K562 (cell line): ENCODE data around the gene SCGB3A2. TPM values are rescaled to one million over a fixed set of nuclear protein-coding genes. Genes with fewer than 3 reads are reported as not detected.

ENCODE experiments used
- ATAC-seq: fragments of 200-7000 bp; cut with Tn5 transposase; 3 replicates; pipeline ENCODE4 v1.9.1; 2020; ENCODE audit warnings: moderate library complexity
- BruUV-seq: library from RNA; stranded (reverse); fragments of 400-500 nt; replicated peaks from 2 replicates; lab custom pipeline; 2021; lab: Mats Ljungman, UMichigan
- CTCF ChIA-PET: fragments of 300-600 bp; formaldehyde crosslinking; extraction: SDS; loops from one replicate; lab custom pipeline; 2021; ENCODE audit warnings: low intra/inter-chr PET ratio; lab: Yijun Ruan, JAX
- POLR2A ChIA-PET: fragments of 300-600, 350-650 bp; sonication (Branson Sonifier 250); formaldehyde crosslinking; extraction: SDS; loops from one replicate; lab custom pipeline; 2021; ENCODE audit warnings: antibody characterized with exemption, inconsistent platforms; lab: Yijun Ruan, JAX
- DNase-seq, 4 experiments: peaks; one replicate each; pipeline versions ENCODE4 v3.0.0 to v3.0.0-alpha.2; 2011 to 2018; ENCODE audit warnings: low spot score in 3 of 4, mixed read lengths in 3 of 4; ENCODE audit errors: extremely low read depth in 1 of 4
- FAIRE-seq: peaks from 2 replicates; lab custom pipeline; 2011; peaks lifted over from hg19 to GRCh38; lab: Jason Lieb, UNC
- H2AFZ ChIP-seq: 2 replicates; pipeline ENCODE4 v1.6.0; 2011; ENCODE audit warnings: low read depth, low read length, control low read depth, inconsistent platforms
- H3K27ac ChIP-seq: fragments of 200-600 bp; 3 replicates; pipeline ENCODE4 v1.8.0; 2011; ENCODE audit warnings: low read depth, mild to moderate bottlenecking, control low read depth, inconsistent platforms, low read length, moderate library complexity, mixed read lengths; ENCODE audit errors: extremely low read depth
- H3K27me3 ChIP-seq, 2 experiments: fragments of 300-600 bp in 1 of 2; 2 replicates in 1 of 2; 3 replicates in 1 of 2; pipeline versions ENCODE4 v1.6.0 to v1.8.0; 2011; ENCODE audit warnings: inconsistent platforms in 2 of 2, low read length in 2 of 2, mild to moderate bottlenecking in 1 of 2, mixed read lengths in 1 of 2, moderate library complexity in 1 of 2; ENCODE audit not compliant: control insufficient read depth in 2 of 2, insufficient read depth in 2 of 2
- H3K36me3 ChIP-seq: fragments of 300-600 bp; 3 replicates; pipeline ENCODE4 v1.8.0; 2011; ENCODE audit warnings: mild to moderate bottlenecking, low read length, inconsistent platforms; ENCODE audit not compliant: control insufficient read depth, insufficient read depth
- H3K4me1 ChIP-seq, 2 experiments: fragments of 200-600 bp in 1 of 2; replicated peaks in 1 of 2; 2 replicates in 1 of 2; 3 replicates in 1 of 2; pipeline versions ENCODE4 v1.5.1 to v1.8.0; 2011; ENCODE audit warnings: inconsistent platforms in 2 of 2, low read length in 2 of 2, mild to moderate bottlenecking in 1 of 2, mixed read lengths in 1 of 2, moderate library complexity in 1 of 2; ENCODE audit not compliant: control insufficient read depth in 2 of 2, insufficient read depth in 2 of 2
- H3K4me2 ChIP-seq: 2 replicates; pipeline ENCODE4 v1.6.1; 2011; ENCODE audit warnings: low read length, control low read depth, inconsistent platforms, mixed read lengths; ENCODE audit not compliant: insufficient read depth
- H3K4me3 ChIP-seq: fragments of 200-600 bp; sonication (generic), shearing (Covaris generic); 2 replicates; pipeline ENCODE4 v1.5.1; 2016; ENCODE audit warnings: control low read depth, inconsistent platforms
- H3K79me2 ChIP-seq: fragments of 200-600 bp; 3 replicates; pipeline ENCODE4 v1.8.0; 2011; ENCODE audit warnings: low read length, inconsistent platforms; ENCODE audit not compliant: control insufficient read depth, insufficient read depth
- H3K9ac ChIP-seq, 2 experiments: 2 replicates each; pipeline versions ENCODE4 v1.6.0 to v1.6.1; 2011; ENCODE audit warnings: low read depth in 2 of 2, low read length in 2 of 2, control low read depth in 1 of 2, inconsistent platforms in 1 of 2, mild to moderate bottlenecking in 1 of 2, mixed read lengths in 1 of 2; ENCODE audit not compliant: insufficient read depth in 1 of 2
- H3K9me1 ChIP-seq: one replicate; pipeline ENCODE4 v1.6.0; 2011; ENCODE audit warnings: inconsistent platforms, mild to moderate bottlenecking, low read length, moderate library complexity; ENCODE audit not compliant: control insufficient read depth, insufficient read depth
- H3K9me3 ChIP-seq: replicated peaks from 2 replicates; pipeline ENCODE4 v1.5.1; 2011; ENCODE audit warnings: low read depth, low read length, inconsistent platforms; ENCODE audit not compliant: control insufficient read depth, insufficient read depth
- H4K20me1 ChIP-seq: replicated peaks from 2 replicates; pipeline ENCODE4 v1.6.1; 2011; ENCODE audit warnings: low read length, inconsistent platforms, mixed read lengths; ENCODE audit not compliant: control insufficient read depth, insufficient read depth
- E2F5 ChIP-seq: sonication (generic); formaldehyde crosslinking; IDR thresholded peaks from 2 replicates; pipeline ENCODE4 v1.8.0; 2022; ENCODE audit warnings: mild to moderate bottlenecking, missing genetic modification reagents
- ELF2 ChIP-seq: fragments of 250-450 bp; sonication (Bioruptor Pico); IDR thresholded peaks from 2 replicates; pipeline ENCODE4 v1.5.0; 2021; ENCODE audit warnings: mild to moderate bottlenecking
- KLF10 ChIP-seq: fragments of 250-450 bp; sonication (Bioruptor Pico); IDR thresholded peaks from 2 replicates; pipeline ENCODE4 v1.6.1; 2021; ENCODE audit warnings: matching md5 sums
- ZBTB12 ChIP-seq: fragments of 250-450 bp; sonication (Bioruptor Pico); IDR thresholded peaks from 2 replicates; pipeline ENCODE4 v1.4.0; 2020
- ZNF280B ChIP-seq: fragments of 250-450 bp; sonication (Bioruptor Pico); IDR thresholded peaks from 2 replicates; pipeline ENCODE4 v1.5.1; 2021; ENCODE audit warnings: mild to moderate bottlenecking
- ZNF764 ChIP-seq: fragments of 250-450 bp; sonication (Bioruptor Pico); IDR thresholded peaks from 2 replicates; pipeline ENCODE4 v1.4.0; 2020; ENCODE audit warnings: low read depth, mild to moderate bottlenecking, moderate library complexity
- WGBS: fragments of 100-300 bp; shearing (Covaris generic); methylation state at CpG from one replicate; pipeline ENCODE4 v1.1.6; 2016; ENCODE audit warnings: low coverage, mixed read lengths; ENCODE audit not compliant: insufficient coverage; ENCODE audit errors: missing lambda C conversion rate; 5-methylcytosine and 5-hydroxymethylcytosine counted together
- in situ Hi-C: fragments of 300-500 bp; cut with MboI; formaldehyde crosslinking; loops from 4 replicates; pipeline ENCODE4 v1.15.0; 2018; ENCODE audit warnings: inconsistent platforms, mixed read lengths
- intact Hi-C: fragments of 100-400 bp; cut with micrococcal nuclease; formaldehyde crosslinking; loops from 2 replicates; pipeline ENCODE4 v1.14.2; 2022
- polyA plus RNA-seq, 8 experiments: library from polyadenylated mRNA; depleted of rRNA in 4 of 8; stranded (reverse) in 5 of 8; unstranded in 3 of 8; fragments of >200 nt; fragmentation: Nextera tagmentation in 2 of 8; fragmentation: Illumina TruSeq in 1 of 8; extraction: Ambion mirVana in 2 of 8; extraction: Trizol in 1 of 8; gene quantifications; 2 replicates each; pipeline versions ENCODE4 v1.2.1 to v1.2.3, GENCODE V29; 2011 to 2014; ENCODE audit warnings: inconsistent platforms in 1 of 8, missing spikeins in 1 of 8
- total RNA-seq, 7 experiments: library from RNA; depleted of rRNA in 6 of 7; stranded (reverse); fragments of >200 nt in 6 of 7; fragmentation: Illumina TruSeq in 2 of 7; extraction: Trizol in 2 of 7; gene quantifications; 2 replicates each; pipeline versions ENCODE4 v1.2.1 to v1.2.3, GENCODE V29; 2011 to 2021; ENCODE audit warnings: low replicate concordance in 1 of 7

The SCGB3A2 gene
- total and polyA plus RNA-seq, 9 of the 15 experiments (the other 6 are each of a cell fraction or from before 2014, with no cell fraction given) = 0.35 TPM; not detected in 8

- POLR2A ChIA-PET = no interaction called here
- CTCF ChIA-PET = interaction anchor here (1.0 kb wide), 1 partner anchor 77 kb away, joined by 3 read pairs; no protein-coding TSS in a partner anchor
- Histone ChIP-seq H3K36me3 (no peaks in the 10 kb centered on the region), H3K9ac (no peak overlapping the region), H3K27ac (no peak overlapping the region), H3K9me1 (no peaks in the 10 kb centered on the region), H3K4me3 (no peak overlapping the region), H3K27me3 (no peaks in the 10 kb centered on the region), H3K4me1 (no peaks in the 10 kb centered on the region), H3K4me2 (no peak overlapping the region), H2AFZ (no peak overlapping the region), H3K9me3 (no peaks in the 10 kb centered on the region), H4K20me1 (no peaks in the 10 kb centered on the region), H3K79me2 (no peaks in the 10 kb centered on the region)
- in situ Hi-C loops = no loop called here
- 0% methylated on average over 1 of the region's 1 CpG for WGBS
- TF ChIP-seq KLF10 (CRISPR knock-in tag) = no peak
- TF ChIP-seq ZNF280B (CRISPR knock-in tag) = no peak
- no peak for ATAC-seq
- intact Hi-C loops = loop anchor here (10.0 kb wide), 1 partner anchor 586 kb away; no protein-coding TSS in a partner anchor
- DNase-seq = no peak
- FAIRE-seq = no peak
- no TSS peak for BruUV-seq
Measured at GRCh38 chr5:147858565-147858964, 19.9 kb upstream of the SCGB3A2 start.

- POLR2A ChIA-PET = no interaction called here
- Histone ChIP-seq H4K20me1 (no peaks in the 10 kb centered on the region), H3K9me3 (no peaks in the 10 kb centered on the region), H3K27ac (no peak overlapping the region), H3K9me1 (no peaks in the 10 kb centered on the region), H3K79me2 (no peaks in the 10 kb centered on the region), H3K4me1 (no peaks in the 10 kb centered on the region), H3K4me3 (no peak overlapping the region), H3K9ac (no peak overlapping the region), H2AFZ (no peak overlapping the region), H3K36me3 (no peaks in the 10 kb centered on the region), H3K27me3 (no peaks in the 10 kb centered on the region), H3K4me2 (no peak overlapping the region)
- 0% methylated on average over 3 of the region's 3 CpGs for WGBS
- BruUV-seq = no TSS peak
- intact Hi-C loops (loop anchor here (10.0 kb wide), 1 partner anchor 585 kb away; no protein-coding TSS in a partner anchor), in situ Hi-C loops (no loop called here)
- no peak for FAIRE-seq
- CTCF ChIA-PET = interaction anchor here (0.7 kb wide), 1 partner anchor 598 kb away, joined by 3 read pairs; no protein-coding TSS in a partner anchor
- no peak for ATAC-seq
- no peak for DNase-seq
- no peak for TF ChIP-seq E2F5 (CRISPR knock-in tag)
- no peak for TF ChIP-seq ELF2 (CRISPR knock-in tag)
- no peak for TF ChIP-seq ZNF764
- no peak for TF ChIP-seq ZBTB12
Measured at GRCh38 chr5:147859962-147860640, 18.4 kb upstream of the SCGB3A2 start.
